NCI-H2196 treated with DMSO at 0.1 percent for 48 hours (cell line): ENCODE results near the gene GPR55.
"Not testable (repeated sequence)": the region's sequence is repeated elsewhere in the genome, so short reads cannot be mapped to it uniquely, and the experiment has no call there.

Experiments used
- DNase-seq: peaks from one replicate; lab custom pipeline; 2025; ENCODE audit not compliant: unreplicated experiment; lab: John Stamatoyannopoulos, UW

The GPR55 gene

DNA sequence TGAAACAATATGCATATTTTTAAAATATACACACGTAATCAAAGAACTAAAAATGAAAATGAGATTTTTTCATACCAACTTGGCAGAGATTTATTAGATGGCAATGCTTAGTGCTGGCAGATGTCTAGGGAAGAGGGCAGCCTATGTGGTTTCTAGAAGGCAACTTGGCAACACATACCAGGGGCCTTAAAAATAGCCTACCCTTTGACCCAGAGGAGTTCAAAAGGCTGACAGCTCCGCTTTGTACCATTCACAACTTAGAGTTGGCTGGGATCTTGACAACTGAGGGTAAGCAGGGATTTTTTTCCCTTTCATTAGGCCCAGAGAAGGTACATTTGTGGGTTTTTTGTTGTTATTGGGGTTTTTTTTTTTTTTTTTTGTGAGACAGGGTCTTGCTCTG, 26.4 kb upstream of the GPR55 start:
- no peak for DNase-seq

GRCh38 chr2:230950874-230951339, 25.9 kb upstream of the GPR55 start:
- DNase-seq: no peak

DNA sequence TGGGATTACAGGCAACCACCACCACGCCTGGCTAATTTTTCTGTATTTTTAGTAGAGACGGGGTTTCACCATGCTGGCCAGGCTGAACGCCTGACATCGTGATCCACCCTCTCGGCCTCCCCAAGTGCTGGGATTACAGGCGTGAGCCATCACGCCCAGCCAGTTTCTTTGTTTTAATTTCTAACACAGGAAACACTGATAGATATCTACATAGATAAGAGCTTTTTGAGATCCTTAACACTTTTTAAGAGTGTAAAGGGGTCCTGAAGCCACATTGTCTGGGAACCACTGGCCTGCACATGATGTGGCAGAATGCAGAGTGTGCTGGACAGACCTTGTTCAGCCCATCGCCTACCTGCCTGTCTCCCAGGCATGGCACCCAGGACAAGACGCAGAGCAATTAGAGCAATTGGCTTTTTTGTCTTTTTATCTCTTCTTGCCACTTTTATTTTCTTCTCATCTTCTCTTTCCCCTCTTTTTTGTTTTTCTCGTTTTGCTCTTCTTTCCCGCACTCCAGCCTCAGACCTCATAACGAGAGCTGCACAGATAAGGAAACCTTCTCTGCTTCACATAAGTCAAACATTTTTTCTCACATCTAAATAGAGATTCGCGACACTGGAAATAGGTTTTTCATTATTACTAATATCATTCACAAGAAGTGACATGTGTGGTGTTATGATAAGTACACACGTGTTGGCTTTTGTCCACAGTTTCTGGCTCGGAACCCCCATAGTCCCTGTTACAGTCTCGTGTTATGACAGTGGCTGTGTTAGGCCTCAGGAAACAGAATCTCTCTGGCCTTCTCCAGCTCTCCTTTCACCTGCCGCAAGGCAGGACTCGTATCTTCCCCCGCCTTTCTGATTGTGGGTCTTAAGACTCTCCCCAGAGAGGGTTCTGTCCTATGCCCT, 25.2 kb upstream of the GPR55 start:
- DNase-seq: no peak

- no peak for DNase-seq
Observed at GRCh38 chr2:230947908-230948365, 22.9 kb upstream of the GPR55 start.

DNA sequence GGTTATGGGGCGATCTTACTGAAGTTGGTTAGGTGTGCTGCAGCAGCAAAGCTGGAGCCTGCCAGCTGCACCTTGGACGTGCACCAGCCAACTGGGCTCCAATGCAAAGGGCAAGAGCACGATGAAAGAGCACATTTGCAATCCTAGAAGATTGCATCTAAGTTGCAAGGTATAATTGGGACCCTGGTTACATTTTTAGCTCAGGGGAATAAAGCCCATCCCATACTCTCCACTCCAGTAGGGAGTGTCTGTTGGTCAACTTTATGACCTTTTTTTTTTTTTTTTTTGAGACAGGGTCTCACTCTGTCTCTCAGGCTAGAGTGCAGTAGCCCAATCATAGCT, 22.2 kb upstream of the GPR55 start:
- DNase-seq: no peak

DNA sequence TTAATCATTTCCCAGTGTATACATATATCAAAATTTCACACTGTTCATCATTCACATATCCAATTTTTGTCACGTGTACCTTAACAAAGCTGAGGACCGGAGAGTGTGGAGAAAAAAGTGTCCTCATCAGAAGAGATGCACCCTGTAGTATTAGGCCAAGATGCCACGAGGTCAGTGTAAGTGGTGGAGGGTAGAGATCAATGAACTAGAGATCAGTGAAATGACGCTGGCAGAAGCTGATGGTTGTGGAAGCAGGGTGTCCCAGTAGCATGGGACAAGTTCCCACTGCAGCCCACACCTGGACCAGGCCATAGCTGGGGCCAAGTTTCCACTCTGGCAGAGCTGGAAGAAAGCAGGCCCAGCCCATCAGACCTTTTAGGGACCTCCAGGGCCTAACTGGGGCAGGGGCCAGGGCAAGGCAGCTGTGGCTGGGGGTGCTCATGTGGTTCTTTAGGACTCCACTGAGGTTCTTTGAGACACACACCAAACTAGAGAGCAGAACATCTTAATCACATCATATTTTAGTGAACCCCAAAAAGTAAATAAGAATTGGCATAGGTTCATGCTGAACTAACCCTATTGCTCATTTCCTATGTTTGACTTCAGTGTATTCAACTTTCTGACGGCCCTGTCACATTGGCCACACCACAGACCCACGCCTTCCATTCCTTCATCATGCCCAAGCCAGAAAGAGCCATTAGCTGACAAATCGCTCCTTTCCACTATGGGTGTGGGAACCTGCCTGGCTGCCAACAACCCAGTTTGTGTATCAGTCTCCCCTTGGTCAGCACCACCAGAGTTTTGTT, 21.6 kb upstream of the GPR55 start:
- no peak for DNase-seq

DNA sequence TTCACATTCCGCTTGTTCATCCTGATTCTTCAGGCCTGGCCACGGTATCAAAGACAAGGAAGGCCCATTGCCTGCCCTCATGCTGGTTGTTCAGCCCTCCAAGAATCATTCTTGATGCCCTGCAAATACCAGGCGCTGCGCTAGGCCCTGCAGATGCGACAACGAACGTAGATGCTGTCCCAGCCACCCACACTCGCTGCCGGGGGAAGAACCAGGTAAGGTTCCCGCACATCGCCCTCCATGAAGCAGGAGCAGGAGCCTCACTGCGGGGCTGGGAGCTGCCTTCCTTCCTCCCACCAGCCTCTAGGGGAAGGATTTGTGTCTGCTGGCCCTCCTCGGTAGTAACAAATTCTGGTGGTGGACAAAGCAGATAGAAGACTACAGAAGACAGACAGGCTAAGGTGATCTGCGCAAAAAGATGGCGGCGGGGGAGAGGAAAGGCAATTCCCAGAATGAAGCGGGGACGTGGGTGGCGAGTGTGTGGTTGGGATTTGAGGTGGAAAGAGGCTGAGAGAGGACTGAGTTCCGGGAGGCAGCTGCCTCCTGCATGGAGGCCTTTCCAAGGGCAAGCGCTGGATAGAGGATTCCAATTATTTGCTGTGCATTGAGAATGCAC, 19.8 kb upstream of the GPR55 start:
- DNase-seq: no peak

GRCh38 chr2:230944123-230944653, 19.1 kb upstream of the GPR55 start:
- no peak for DNase-seq

- no peak for DNase-seq
Observed at GRCh38 chr2:230942920-230943896, 18.2 kb upstream of the GPR55 start.

GRCh38 chr2:230942371-230942770, 17.3 kb upstream of the GPR55 start:
- no peak for DNase-seq

- no peak for DNase-seq
Observed at GRCh38 chr2:230941202-230942180, 16.4 kb upstream of the GPR55 start.

- DNase-seq: no peak
Observed at GRCh38 chr2:230940471-230940815, 15.4 kb upstream of the GPR55 start.

DNA sequence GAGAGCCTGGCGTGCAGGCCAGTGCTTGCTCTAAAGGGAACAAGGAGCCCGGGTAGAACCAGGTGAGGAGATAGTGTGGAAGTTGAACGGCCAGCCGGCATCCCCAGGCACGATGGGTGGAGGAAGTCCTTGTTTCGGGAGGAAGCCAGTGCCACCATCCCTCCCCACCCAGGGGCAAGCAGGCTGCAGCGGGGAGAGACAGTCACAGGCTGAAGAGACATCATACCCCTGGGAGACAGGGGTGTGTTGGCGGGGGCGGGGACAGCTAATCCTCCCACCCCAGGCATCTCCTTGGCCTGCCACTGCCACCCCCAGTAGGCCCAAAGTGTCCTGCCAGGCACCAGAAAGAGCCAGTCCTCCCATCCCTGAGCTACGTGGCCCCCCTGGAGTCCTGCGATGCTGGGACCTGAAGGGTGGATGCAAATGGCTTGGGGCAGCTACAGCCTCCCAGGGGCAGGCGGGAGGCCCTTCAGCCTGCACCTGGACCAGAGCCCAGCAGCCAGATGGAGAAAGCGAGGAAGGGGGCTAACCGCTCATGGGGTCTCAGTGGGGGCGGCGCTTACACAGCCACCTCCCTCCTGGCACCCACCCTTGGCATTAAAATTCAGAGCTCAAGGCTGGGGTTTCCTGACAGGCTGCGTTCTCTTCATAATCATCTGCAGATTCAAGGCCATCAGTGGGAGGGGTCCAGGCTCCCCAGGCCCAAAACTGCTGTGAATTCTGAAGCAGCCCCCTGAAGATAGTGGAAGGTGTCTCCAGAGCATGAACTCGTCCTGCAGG, 14.8 kb upstream of the GPR55 start:
- no peak for DNase-seq

DNA sequence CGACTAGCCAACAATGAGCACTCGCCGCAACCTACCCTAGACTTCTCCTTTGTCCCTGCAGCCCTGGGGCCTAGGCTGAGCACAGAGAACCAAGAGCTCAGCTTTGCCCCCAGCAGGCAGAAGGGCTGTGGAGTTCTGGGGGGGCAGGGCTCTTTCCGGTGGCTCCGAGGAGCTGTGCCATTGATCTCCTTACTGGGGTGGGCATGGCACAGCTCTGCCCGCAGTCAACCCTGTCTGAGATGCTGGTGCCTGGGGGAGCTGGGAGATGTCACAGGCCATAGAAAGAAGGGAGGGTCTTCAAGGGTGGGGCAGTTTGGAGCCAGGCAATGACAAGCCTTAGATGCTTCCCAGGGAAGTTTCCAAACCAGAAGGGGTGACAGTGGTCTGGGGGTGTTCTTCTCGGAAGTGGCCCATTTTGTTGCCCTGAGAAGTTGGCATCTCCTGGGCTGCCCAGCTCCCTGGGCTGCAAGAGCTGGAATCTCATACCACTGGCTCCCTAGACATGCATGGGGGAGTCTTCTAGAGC, 14.1 kb upstream of the GPR55 start:
- no peak for DNase-seq

DNA sequence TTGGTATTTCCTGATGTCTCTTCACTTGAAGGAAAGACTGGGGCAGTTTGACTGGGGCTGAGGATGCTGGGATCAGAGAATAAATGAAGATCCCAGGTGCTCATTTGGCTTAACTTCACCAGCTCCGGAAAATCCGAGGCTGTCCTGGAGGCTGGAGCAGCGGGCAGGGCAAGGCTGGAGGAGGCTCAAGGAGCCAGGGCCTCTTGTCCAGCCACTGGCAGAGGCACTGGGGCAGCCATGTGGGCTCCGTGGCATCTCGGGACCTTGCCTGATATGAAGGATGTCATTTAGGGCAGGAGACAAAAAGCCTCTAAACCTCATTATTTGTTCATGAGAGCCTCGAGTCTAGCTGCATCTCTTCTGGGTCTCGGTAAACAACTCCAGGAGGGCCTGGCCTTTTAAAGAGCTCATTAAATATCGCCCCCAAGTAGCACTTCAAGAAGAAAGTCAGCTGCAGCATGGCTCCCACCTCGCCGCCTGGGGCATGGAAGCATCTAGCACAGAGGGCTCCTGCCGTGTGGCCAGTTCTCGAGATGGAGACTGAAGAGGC, 13.5 kb upstream of the GPR55 start:
- DNase-seq: no peak

- no peak for DNase-seq
Observed at GRCh38 chr2:230938098-230938497, 13.1 kb upstream of the GPR55 start.

DNA sequence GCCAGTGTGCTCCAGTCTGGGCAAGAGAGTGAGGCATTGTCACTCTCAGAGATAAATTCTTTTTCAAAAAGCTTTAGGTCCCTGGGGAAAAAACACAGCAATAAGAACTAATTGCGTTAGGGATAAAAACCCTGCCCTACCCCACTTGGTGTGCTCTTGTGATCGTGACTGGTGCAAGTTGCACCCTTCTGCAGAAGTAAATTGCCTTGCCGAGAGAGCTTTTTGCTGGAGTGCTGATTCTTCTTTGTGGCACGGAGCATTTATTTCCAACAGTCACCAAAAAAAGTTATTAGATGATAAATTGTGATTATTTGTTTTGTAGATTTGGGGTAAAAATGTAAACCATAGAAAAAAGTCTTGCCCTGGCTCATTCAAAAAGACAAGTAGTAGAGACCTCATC, 12.3 kb upstream of the GPR55 start:
- DNase-seq: no peak

DNA sequence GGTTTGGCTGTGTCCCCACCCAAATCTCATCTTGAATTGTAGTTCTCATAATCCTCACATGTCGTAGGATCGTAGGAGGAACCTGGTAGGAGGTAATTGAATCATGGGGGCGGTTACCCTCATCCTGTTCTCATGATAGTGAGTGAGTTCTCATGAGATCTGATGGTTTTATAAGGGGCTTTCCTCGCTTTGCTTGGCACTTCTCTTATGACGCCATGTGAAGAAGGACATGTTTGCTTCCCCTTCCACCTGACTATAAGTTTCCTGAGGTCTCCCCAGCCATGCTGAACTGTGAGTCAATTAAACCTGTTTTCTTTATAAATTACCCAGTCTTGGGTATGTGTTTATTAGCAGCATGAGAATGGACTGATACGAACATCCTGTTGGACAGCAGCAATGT, 11.2 kb upstream of the GPR55 start:
- not testable (repeated sequence) for DNase-seq
